Tibial nerve (tissue), 3 donors: ENCODE measurements around the gene HTR3B.

Experiments
- CTCF ChIP-seq, 5 experiments: fragments of 200-600 bp in 3 of 5; fragments of 450-650 bp in 2 of 5; sonication (generic) in 3 of 5; IDR thresholded peaks; one replicate each; pipeline ENCODE4 v1.5.1; 2016 to 2019; ENCODE audit warnings: antibody characterized with exemption in 5 of 5, mild to moderate bottlenecking in 3 of 5, moderate library complexity in 2 of 5
- POLR2A ChIP-seq, 2 donors: fragments of 450-650 bp; IDR thresholded peaks; one replicate each; pipeline ENCODE4 v1.6.1; 2017; ENCODE audit warnings: antibody characterized with exemption in 2 of 2, mild to moderate bottlenecking in 2 of 2, moderate library complexity in 2 of 2

GRCh38 chr11:113977071-113977490, 72.5 kb downstream of the HTR3B start:
- no peak for TF ChIP-seq CTCF (IDR thresholded peaks at IDR 0.05)
- TF ChIP-seq POLR2A (IDR thresholded peaks at IDR 0.05), result no peak
